Liver (tissue), 9 donors: ENCODE measurements around the gene GUK1. TPM values are rescaled to one million over a fixed set of nuclear protein-coding genes. Genes with fewer than 3 reads are reported as not detected.

ENCODE experiments used
- DNase-seq: peaks from one replicate; pipeline ENCODE4 v3.0.0-alpha.2; 2017; ENCODE audit warnings: low spot score
- H3K27ac ChIP-seq, 2 donors: one replicate each; pipeline ENCODE4 v1.7.0; 2013; ENCODE audit warnings: inconsistent platforms in 2 of 2, low read length in 2 of 2, control low read depth in 1 of 2, low read depth in 1 of 2, mild to moderate bottlenecking in 1 of 2
- H3K27me3 ChIP-seq, 4 donors: one replicate each; pipeline versions ENCODE4 v1.6.1 to v1.7.0; 2013; ENCODE audit warnings: low read length in 3 of 4, inconsistent platforms in 1 of 4, mild to moderate bottlenecking in 1 of 4, moderate library complexity in 1 of 4; ENCODE audit not compliant: control insufficient read depth in 4 of 4, insufficient read depth in 4 of 4
- H3K36me3 ChIP-seq, 4 donors: one replicate each; pipeline versions ENCODE4 v1.6.1 to v1.7.0; 2013; ENCODE audit warnings: low read length in 3 of 4, mild to moderate bottlenecking in 3 of 4, low read depth in 1 of 4, moderate library complexity in 1 of 4; ENCODE audit not compliant: control insufficient read depth in 4 of 4, insufficient read depth in 3 of 4
- H3K4me1 ChIP-seq, 4 donors: one replicate each; pipeline versions ENCODE4 v1.6.1 to v1.7.0; 2013; ENCODE audit warnings: low read length in 3 of 4, mild to moderate bottlenecking in 3 of 4, moderate library complexity in 1 of 4; ENCODE audit not compliant: control insufficient read depth in 4 of 4, insufficient read depth in 4 of 4
- H3K4me3 ChIP-seq, 3 donors: one replicate each; pipeline versions ENCODE4 v1.6.1 to v1.7.0; 2013; ENCODE audit warnings: low read length in 3 of 3, control low read depth in 1 of 3, low read depth in 1 of 3, mild to moderate bottlenecking in 1 of 3
- H3K9ac ChIP-seq, 2 donors: one replicate each; pipeline ENCODE4 v1.7.0; 2013; ENCODE audit warnings: low read length in 2 of 2, mild to moderate bottlenecking in 2 of 2, moderate library complexity in 2 of 2, control low read depth in 1 of 2, low read depth in 1 of 2
- H3K9me3 ChIP-seq, 4 donors: one replicate each; pipeline versions ENCODE4 v1.6.1 to v1.7.0; 2013; ENCODE audit warnings: low read length in 3 of 4; ENCODE audit not compliant: control insufficient read depth in 4 of 4
- ATF3 ChIP-seq: IDR thresholded peaks from 2 replicates; pipeline ENCODE4 v1.6.1; 2016; ENCODE audit warnings: antibody characterized with exemption
- CTCF ChIP-seq: fragments of 150-350 bp; IDR thresholded peaks from 2 replicates; pipeline ENCODE4 v1.5.1; 2017; ENCODE audit warnings: improper control_type of control experiment, low read depth, low read length; ENCODE audit not compliant: missing input control
- EGR1 ChIP-seq, 2 donors: IDR thresholded peaks; 2 replicates each; pipeline ENCODE4 v1.6.1; 2016 to 2018; ENCODE audit warnings: antibody characterized with exemption in 2 of 2, low read depth in 2 of 2
- FOXA1 ChIP-seq: IDR thresholded peaks from 2 replicates; pipeline ENCODE4 v1.6.1; 2016; ENCODE audit warnings: antibody characterized with exemption
- FOXA2 ChIP-seq: IDR thresholded peaks from 2 replicates; pipeline ENCODE4 v1.6.1; 2016; ENCODE audit warnings: antibody characterized with exemption
- GABPA ChIP-seq, 2 donors: IDR thresholded peaks in 1 of 2; conservative IDR thresholded peaks in 1 of 2; 2 replicates each; pipeline ENCODE4 v1.6.1; 2016; ENCODE audit warnings: antibody characterized with exemption in 2 of 2, mild to moderate bottlenecking in 1 of 2, moderate library complexity in 1 of 2
- HNF4A ChIP-seq, 2 donors: conservative IDR thresholded peaks; 2 replicates each; pipeline ENCODE4 v1.6.1; 2016; ENCODE audit warnings: antibody characterized with exemption in 2 of 2, mild to moderate bottlenecking in 2 of 2
- JUND ChIP-seq, 2 donors: IDR thresholded peaks; 2 replicates each; pipeline ENCODE4 v1.6.1; 2016; ENCODE audit warnings: antibody characterized with exemption in 2 of 2
- MAX ChIP-seq: IDR thresholded peaks from 2 replicates; pipeline ENCODE4 v1.6.1; 2016; ENCODE audit warnings: antibody characterized with exemption
- NR2F2 ChIP-seq: IDR thresholded peaks from 2 replicates; pipeline ENCODE4 v1.6.1; 2016; ENCODE audit warnings: antibody characterized with exemption
- RAD21 ChIP-seq, 2 donors: IDR thresholded peaks; 2 replicates each; pipeline ENCODE4 v1.6.1; 2016; ENCODE audit warnings: antibody characterized with exemption in 2 of 2, mild to moderate bottlenecking in 2 of 2
- REST ChIP-seq: IDR thresholded peaks from 2 replicates; pipeline ENCODE4 v1.6.1; 2016; ENCODE audit warnings: antibody characterized with exemption, mild to moderate bottlenecking
- SP1 ChIP-seq: IDR thresholded peaks from 2 replicates; pipeline ENCODE4 v1.6.1; 2018; ENCODE audit warnings: antibody characterized with exemption, mild to moderate bottlenecking
- TAF1 ChIP-seq: conservative IDR thresholded peaks from 2 replicates; pipeline ENCODE4 v1.6.1; 2016; ENCODE audit warnings: antibody characterized with exemption, mild to moderate bottlenecking
- YY1 ChIP-seq: IDR thresholded peaks from 2 replicates; pipeline ENCODE4 v1.6.1; 2016; ENCODE audit warnings: antibody characterized with exemption, mild to moderate bottlenecking
- ZBTB33 ChIP-seq: IDR thresholded peaks from 2 replicates; pipeline ENCODE4 v1.6.1; 2016; ENCODE audit warnings: antibody characterized with exemption
- WGBS: extraction: QIAGEN DNeasy Blood & Tissue Kit; methylation state at CpG from one replicate; pipeline ENCODE4 v1.1.7; 2013; 5-methylcytosine and 5-hydroxymethylcytosine counted together
- polyA plus RNA-seq, 2 donors: library from polyadenylated mRNA; stranded (reverse) in 1 of 2; unstranded in 1 of 2; fragments of 200-250 nt in 1 of 2; fragments of >200 nt in 1 of 2; fragmentation: Nextera tagmentation in 1 of 2; extraction: Ambion mirVana in 1 of 2; gene quantifications; one replicate each; pipeline versions ENCODE4 v1.2.1 to v1.2.3, GENCODE V29; 2013 to 2015
- total RNA-seq, 2 donors: library from RNA; depleted of rRNA; stranded (reverse); fragments of >200 nt; gene quantifications; one replicate each; pipeline ENCODE4 v1.2.3, GENCODE V29; 2014
- donor health status: healthy.
- donor health status: healthy.
- donor health status: healthy.
- donor health status: healthy.
- donor health status: healthy.

GUK1 gene
- total and polyA plus RNA-seq, 4 donors: 147 to 251 (median 216) TPM

- Histone ChIP-seq H3K9ac (no peak overlapping the region), H3K4me1 (peaks cover 2 to 5% (median 3%) of the 10 kb centered on the region in 4 donors), H3K27ac (no peak overlapping the region), H3K4me3 (no peak overlapping the region), H3K36me3 (no peaks in the 10 kb centered on the region), H3K9me3 (no peaks in the 10 kb centered on the region), H3K27me3 (no peaks in the 10 kb centered on the region)
- no peak for TF ChIP-seq ATF3
- no peak for TF ChIP-seq JUND (IDR thresholded peaks at IDR 0.05)
- TF ChIP-seq REST: no peak
- TF ChIP-seq HNF4A (conservative IDR thresholded peaks at IDR 0.05): no peak
- no peak for TF ChIP-seq RAD21 (IDR thresholded peaks at IDR 0.05)
- TF ChIP-seq TAF1: no peak
- TF ChIP-seq FOXA2: no peak
- no peak for TF ChIP-seq YY1
- TF ChIP-seq GABPA (IDR thresholded peaks at IDR 0.05 in 1 of 2, conservative IDR thresholded peaks at IDR 0.05 in 1 of 2): no peak
- no peak for TF ChIP-seq ZBTB33
- TF ChIP-seq MAX: no peak
- no peak for TF ChIP-seq CTCF
- no peak for TF ChIP-seq NR2F2
- WGBS: 66% methylated on average over 3 of the region's 3 CpGs
- DNase-seq: no peak
Measured at GRCh38 chr1:228114827-228115226, 25.3 kb upstream of the GUK1 start.

GRCh38 chr1:228117335-228117734 is 22.7 kb upstream of the GUK1 start:
- 95% methylated on average over 4 of the region's 4 CpGs for WGBS
- no peak for DNase-seq
- no peak for TF ChIP-seq SP1
- no peak for TF ChIP-seq EGR1 (IDR thresholded peaks at IDR 0.05; ENCODE audit: low read depth in 2 of 2)
- no peak for TF ChIP-seq TAF1
- TF ChIP-seq MAX: no peak
- TF ChIP-seq FOXA1: no peak
- Histone ChIP-seq H3K9me3 (no peaks in the 10 kb centered on the region), H3K4me3 (no peak overlapping the region), H3K27me3 (no peaks in the 10 kb centered on the region), H3K27ac (no peak overlapping the region), H3K9ac (no peak overlapping the region), H3K36me3 (no peaks in the 10 kb centered on the region), H3K4me1 (no peaks in the 10 kb centered on the region)
